ENCODE measurements around the gene TFAP2E. TPM values are rescaled to one million over a fixed set of nuclear protein-coding genes. Genes with fewer than 3 reads are reported as not detected.

The TFAP2E gene
- polyA plus RNA-seq, 1 donor from 2014 or later = 7.0 TPM

DNA sequence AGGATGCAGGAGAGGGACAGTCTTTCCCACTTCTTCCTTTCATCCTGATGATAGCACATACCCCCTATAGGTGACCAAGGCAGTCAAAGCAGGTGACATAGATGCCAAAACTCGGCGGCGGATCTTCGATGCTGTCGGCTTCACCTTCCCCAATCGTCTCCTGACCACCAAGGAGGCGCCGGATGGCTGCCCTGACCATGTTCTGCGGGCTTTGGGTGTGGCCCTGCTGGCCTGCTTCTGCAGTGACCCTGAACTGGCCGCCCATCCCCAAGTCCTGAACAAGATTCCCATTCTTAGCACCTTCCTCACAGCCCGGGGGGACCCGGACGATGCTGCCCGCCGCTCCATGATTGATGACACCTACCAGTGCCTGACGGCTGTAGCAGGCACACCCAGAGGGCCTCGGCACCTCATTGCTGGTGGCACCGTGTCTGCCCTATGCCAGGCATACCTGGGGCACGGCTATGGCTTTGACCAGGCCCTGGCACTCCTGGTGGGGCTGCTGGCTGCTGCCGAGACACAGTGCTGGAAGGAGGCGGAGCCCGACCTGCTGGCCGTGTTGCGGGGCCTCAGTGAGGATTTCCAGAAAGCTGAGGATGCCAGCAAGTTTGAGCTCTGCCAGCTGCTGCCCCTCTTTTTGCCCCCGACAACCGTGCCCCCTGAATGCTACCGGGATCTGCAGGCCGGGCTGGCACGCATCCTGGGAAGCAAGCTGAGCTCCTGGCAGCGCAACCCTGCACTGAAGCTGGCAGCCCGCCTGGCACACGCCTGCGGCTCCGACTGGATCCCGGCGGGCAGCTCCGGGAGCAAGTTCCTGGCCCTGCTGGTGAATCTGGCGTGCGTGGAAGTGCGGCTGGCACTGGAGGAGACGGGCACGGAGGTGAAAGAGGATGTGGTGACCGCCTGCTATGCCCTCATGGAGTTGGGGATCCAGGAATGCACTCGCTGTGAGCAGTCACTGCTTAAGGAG is 12.6 kb upstream of the TFAP2E start:
- Histone ChIP-seq H3K9me3 (ENCODE audit: low read length) (no peaks in the 10 kb centered on the region), H3F3A (ENCODE audit: insufficient read depth, low read length, poor library complexity, severe bottlenecking) (peaks cover 5% of the 10 kb centered on the region), H3K79me2 (replicated peaks; ENCODE audit: insufficient read depth, low read length) (peaks cover 15% of the 10 kb centered on the region), H3K36me3 (ENCODE audit: insufficient read depth, low read length) (no peaks in the 10 kb centered on the region), H3K4me2 (ENCODE audit: low read length) (no peak overlapping the region), H2AFZ (ENCODE audit: low read depth, low read length) (no peak overlapping the region), H3K27ac (ENCODE audit: low read length) (no peak overlapping the region), H4K20me1 (ENCODE audit: insufficient read depth) (no peaks in the 10 kb centered on the region), H3K4me3 (ENCODE audit: low read length) (peak overlapping the region; percentile 93), H3K9ac (ENCODE audit: low read length) (no peak overlapping the region), H3K9me2 (ENCODE audit: insufficient read depth, low read length) (no peaks in the 10 kb centered on the region), H3K27me3 (ENCODE audit: insufficient read depth, low read depth, low read length) (no peaks in the 10 kb centered on the region)
- TF ChIP-seq EZH2 (IDR thresholded peaks at IDR 0.05; ENCODE audit: borderline replicate concordance, insufficient read depth, low read length, poor library complexity, severe bottlenecking) (no peak), RAD21 (conservative IDR thresholded peaks at IDR 0.05) (no peak), POLR2AphosphoS5 (IDR thresholded peaks at IDR 0.05) (no peak), EP300 (conservative IDR thresholded peaks at IDR 0.05; ENCODE audit: poor library complexity, severe bottlenecking) (no peak)
- TF ChIP-seq, protein P1, sequence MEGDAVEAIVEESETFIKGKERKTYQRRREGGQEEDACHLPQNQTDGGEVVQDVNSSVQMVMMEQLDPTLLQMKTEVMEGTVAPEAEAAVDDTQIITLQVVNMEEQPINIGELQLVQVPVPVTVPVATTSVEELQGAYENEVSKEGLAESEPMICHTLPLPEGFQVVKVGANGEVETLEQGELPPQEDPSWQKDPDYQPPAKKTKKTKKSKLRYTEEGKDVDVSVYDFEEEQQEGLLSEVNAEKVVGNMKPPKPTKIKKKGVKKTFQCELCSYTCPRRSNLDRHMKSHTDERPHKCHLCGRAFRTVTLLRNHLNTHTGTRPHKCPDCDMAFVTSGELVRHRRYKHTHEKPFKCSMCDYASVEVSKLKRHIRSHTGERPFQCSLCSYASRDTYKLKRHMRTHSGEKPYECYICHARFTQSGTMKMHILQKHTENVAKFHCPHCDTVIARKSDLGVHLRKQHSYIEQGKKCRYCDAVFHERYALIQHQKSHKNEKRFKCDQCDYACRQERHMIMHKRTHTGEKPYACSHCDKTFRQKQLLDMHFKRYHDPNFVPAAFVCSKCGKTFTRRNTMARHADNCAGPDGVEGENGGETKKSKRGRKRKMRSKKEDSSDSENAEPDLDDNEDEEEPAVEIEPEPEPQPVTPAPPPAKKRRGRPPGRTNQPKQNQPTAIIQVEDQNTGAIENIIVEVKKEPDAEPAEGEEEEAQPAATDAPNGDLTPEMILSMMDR (IDR thresholded peaks at IDR 0.05; ENCODE audit: poor library complexity, severe bottlenecking) = no peak

- H3K27me3 ChIP-seq (ENCODE audit: insufficient read depth, low read depth, low read length) = no peaks in the 10 kb centered on the region
- H4K20me1 ChIP-seq (ENCODE audit: insufficient read depth) = no peaks in the 10 kb centered on the region
- H3K27ac ChIP-seq (ENCODE audit: low read length) = no peak overlapping the region
- H2AFZ ChIP-seq (ENCODE audit: low read depth, low read length) = no peak overlapping the region
- no peaks in the 10 kb centered on the region for H3K36me3 ChIP-seq (ENCODE audit: insufficient read depth, low read length)
- TF ChIP-seq RAD21 (conservative IDR thresholded peaks at IDR 0.05) (no peak), EP300 (conservative IDR thresholded peaks at IDR 0.05; ENCODE audit: poor library complexity, severe bottlenecking) (no peak), TAF1 (IDR thresholded peaks at IDR 0.05; ENCODE audit: low read depth) (no peak), POLR2AphosphoS5 (IDR thresholded peaks at IDR 0.05) (no peak), SMC3 (conservative IDR thresholded peaks at IDR 0.05; ENCODE audit: poor library complexity) (no peak), REST (IDR thresholded peaks at IDR 0.05; ENCODE audit: borderline replicate concordance) (no peak), EZH2 (IDR thresholded peaks at IDR 0.05; ENCODE audit: borderline replicate concordance, insufficient read depth, low read length, poor library complexity, severe bottlenecking) (no peak), MXI1 (conservative IDR thresholded peaks at IDR 0.05; ENCODE audit: poor library complexity, severe bottlenecking) (no peak)
- TF ChIP-seq, protein P1 (IDR thresholded peaks at IDR 0.05; ENCODE audit: poor library complexity, severe bottlenecking) = no peak
- H3K4me2 ChIP-seq (ENCODE audit: low read length) = no peak overlapping the region
- no peaks in the 10 kb centered on the region for H3K9me2 ChIP-seq (ENCODE audit: insufficient read depth, low read length)
- H3K79me2 ChIP-seq (replicated peaks; ENCODE audit: insufficient read depth, low read length) = peaks cover 6% of the 10 kb centered on the region
- no peak overlapping the region for H3K9ac ChIP-seq (ENCODE audit: low read length)
- H3F3A ChIP-seq (ENCODE audit: insufficient read depth, low read length, poor library complexity, severe bottlenecking) = peaks cover 5% of the 10 kb centered on the region
- H3K4me3 ChIP-seq (ENCODE audit: low read length) = peak overlapping the region; percentile 39
- no peaks in the 10 kb centered on the region for H3K9me3 ChIP-seq (ENCODE audit: low read length)
Measured at GRCh38 chr1:35561297-35561971, 11.7 kb upstream of the TFAP2E start.
